Measurements from ENCODE around the gene ABCD3.
"Not testable (repeated sequence)": the region's sequence is repeated elsewhere in the genome, so short reads cannot be mapped to it uniquely, and the experiment has no call there.

- not testable (repeated sequence) for TF ChIP-seq FOXM1 (IDR thresholded peaks at IDR 0.05; ENCODE audit: borderline replicate concordance); FOXK2 (IDR thresholded peaks at IDR 0.05); SP1 (IDR thresholded peaks at IDR 0.05); FOXA1 (IDR thresholded peaks at IDR 0.05); PKNOX1 (IDR thresholded peaks at IDR 0.05); HDGF (IDR thresholded peaks at IDR 0.05; ENCODE audit: borderline replicate concordance); TARDBP (IDR thresholded peaks at IDR 0.05)
Observed at GRCh38 chr1:94566436-94566835, 148.2 kb downstream of the ABCD3 start.

Data from HEK293T (cell line).